GM12878 (cell line): ENCODE data around the gene GOLT1B. TPM values are rescaled to one million over a fixed set of nuclear protein-coding genes. Genes with fewer than 3 reads are reported as not detected.
A peak's percentile ranks its signal among the peaks of the same experiment; 100 is the strongest.

Experiments
- ATAC-seq: fragments of 200-7000 bp; cut with Tn5 transposase; 3 replicates; pipeline ENCODE4 v1.9.1; 2020; ENCODE audit warnings: mild to moderate bottlenecking, moderate library complexity
- BruUV-seq: library from RNA; stranded (reverse); fragments of 400-500 nt; replicated peaks from 2 replicates; lab custom pipeline; 2021; lab: Mats Ljungman, UMichigan
- CTCF ChIA-PET: fragments of 300-600 bp; sonication (Branson Sonifier 250); formaldehyde crosslinking; extraction: SDS; loops from one replicate; lab custom pipeline; 2021; ENCODE audit warnings: inconsistent platforms; lab: Yijun Ruan, JAX
- POLR2A ChIA-PET: fragments of 350-600 bp; formaldehyde crosslinking; extraction: SDS; loops from one replicate; lab custom pipeline; 2021; ENCODE audit warnings: inconsistent platforms; lab: Charles Lee
- RAD21 ChIA-PET: fragments of 300-600 bp; sonication (Branson Sonifier 250); formaldehyde crosslinking; loops from one replicate; lab custom pipeline; 2023; ENCODE audit warnings: antibody characterized with exemption; ENCODE audit not compliant: unreplicated experiment; lab: Charles Lee
- SMC1A ChIA-PET: fragments of 300-600 bp; sonication (Branson Sonifier 250); formaldehyde crosslinking; loops from one replicate; lab custom pipeline; 2023; ENCODE audit not compliant: unreplicated experiment, uncharacterized antibody; lab: Charles Lee
- DNase-seq: peaks from one replicate; pipeline ENCODE4 v3.0.0-alpha.2; 2011; ENCODE audit warnings: low read depth, low spot score
- FAIRE-seq: peaks from 3 replicates; lab custom pipeline; 2011; peaks lifted over from hg19 to GRCh38; lab: Jason Lieb, UNC
- H2AFZ ChIP-seq: 2 replicates; pipeline ENCODE4 v1.6.0; 2011; ENCODE audit warnings: low read depth, low read length, control low read depth; ENCODE audit not compliant: control insufficient read depth
- H3K27ac ChIP-seq: 2 replicates; pipeline ENCODE4 v1.5.1; 2011; ENCODE audit warnings: control low read depth; ENCODE audit not compliant: control insufficient read depth, insufficient read depth
- H3K27me3 ChIP-seq, 2 experiments: replicated peaks in 1 of 2; 2 replicates each; pipeline versions ENCODE4 v1.6.0 to v1.6.1; 2011; ENCODE audit warnings: low read length in 1 of 2; ENCODE audit not compliant: control insufficient read depth in 2 of 2, insufficient read depth in 2 of 2
- H3K36me3 ChIP-seq, 2 experiments: 2 replicates each; pipeline ENCODE4 v1.5.1; 2011; ENCODE audit warnings: low read length in 1 of 2; ENCODE audit not compliant: control insufficient read depth in 2 of 2, insufficient read depth in 2 of 2
- H3K4me1 ChIP-seq: 2 replicates; pipeline ENCODE4 v1.6.1; 2011; ENCODE audit warnings: mild to moderate bottlenecking, low read length, moderate library complexity, mixed read lengths; ENCODE audit not compliant: control insufficient read depth, insufficient read depth
- H3K4me2 ChIP-seq: 2 replicates; pipeline ENCODE4 v1.6.0; 2011; ENCODE audit warnings: control low read depth; ENCODE audit not compliant: control insufficient read depth, insufficient read depth
- H3K4me3 ChIP-seq: fragments of 200-600 bp; sonication (generic); 2 replicates; pipeline ENCODE4 v1.5.1; 2016
- H3K79me2 ChIP-seq: 2 replicates; pipeline ENCODE4 v1.6.0; 2011; ENCODE audit warnings: low read length; ENCODE audit not compliant: control insufficient read depth, insufficient read depth
- H3K9ac ChIP-seq: 2 replicates; pipeline ENCODE4 v1.8.0; 2011; ENCODE audit warnings: low read length, control low read depth, mixed read lengths; ENCODE audit not compliant: control insufficient read depth, insufficient read depth
- H3K9me3 ChIP-seq: replicated peaks from 3 replicates; pipeline ENCODE4 v1.5.1; 2011; ENCODE audit warnings: mild to moderate bottlenecking, low read length; ENCODE audit not compliant: control insufficient read depth, insufficient read depth
- H4K20me1 ChIP-seq: 2 replicates; pipeline ENCODE4 v1.6.0; 2011; ENCODE audit not compliant: control insufficient read depth, insufficient read depth
- ASH2L ChIP-seq: fragments of 300-600, 200-600 bp; sonication (generic); IDR thresholded peaks from 2 replicates; pipeline ENCODE4 v1.6.1; 2017; ENCODE audit warnings: low read depth, mild to moderate bottlenecking, borderline replicate concordance
- ATF2 ChIP-seq: IDR thresholded peaks from 2 replicates; pipeline ENCODE4 v1.6.1; 2012; ENCODE audit warnings: low read length, inconsistent platforms
- CREM ChIP-seq: IDR thresholded peaks from 2 replicates; pipeline ENCODE4 v1.6.1; 2014; ENCODE audit warnings: antibody characterized with exemption, low read depth
- EZH2 ChIP-seq: IDR thresholded peaks from 2 replicates; pipeline ENCODE4 v1.6.1; 2012; ENCODE audit warnings: low read depth, mild to moderate bottlenecking, control low read depth, inconsistent platforms, low read length, borderline replicate concordance; ENCODE audit not compliant: control insufficient read depth
- KLF5 ChIP-seq: fragments of 450-650 bp; IDR thresholded peaks from 2 replicates; pipeline ENCODE4 v1.6.1; 2014; ENCODE audit warnings: mild to moderate bottlenecking; ENCODE audit not compliant: partially characterized antibody
- NR2F1 ChIP-seq: fragments of 450-650 bp; conservative IDR thresholded peaks from 2 replicates; pipeline ENCODE4 v1.6.1; 2017; ENCODE audit warnings: mild to moderate bottlenecking
- POLR2AphosphoS2 ChIP-seq: IDR thresholded peaks from 2 replicates; pipeline ENCODE4 v1.6.1; 2011; ENCODE audit warnings: low read depth, mild to moderate bottlenecking, low read length, improper control_type of control experiment, moderate library complexity
- RAD51 ChIP-seq: fragments of 450-650 bp; IDR thresholded peaks from 2 replicates; pipeline ENCODE4 v1.6.1; 2016; ENCODE audit warnings: moderate library complexity, mild to moderate bottlenecking, inconsistent platforms
- REST ChIP-seq: IDR thresholded peaks from 2 replicates; pipeline ENCODE4 v1.6.1; 2012; ENCODE audit warnings: mild to moderate bottlenecking, low read depth, low read length
- SRF ChIP-seq, 2 experiments: IDR thresholded peaks; 2 replicates each; pipeline ENCODE4 v1.6.1; 2011; ENCODE audit warnings: low read depth in 2 of 2, low read length in 2 of 2, mild to moderate bottlenecking in 1 of 2, moderate library complexity in 1 of 2
- STAT1 ChIP-seq: fragments of 450-650 bp; conservative IDR thresholded peaks from 2 replicates; pipeline ENCODE4 v1.6.1; 2014; ENCODE audit warnings: antibody characterized with exemption, mild to moderate bottlenecking
- USF2 ChIP-seq: IDR thresholded peaks from 2 replicates; pipeline ENCODE4 v1.6.1; 2011; ENCODE audit warnings: low read depth, low read length, improper control_type of control experiment, borderline replicate concordance
- ZNF217 ChIP-seq: fragments of 450-650 bp; IDR thresholded peaks from 2 replicates; pipeline ENCODE4 v1.6.1; 2017; ENCODE audit warnings: antibody characterized with exemption, mild to moderate bottlenecking
- ZNF274 ChIP-seq: IDR thresholded peaks from one replicate; pipeline ENCODE4 v1.8.0; 2011; ENCODE audit not compliant: insufficient read length, insufficient read depth
- WGBS: methylation state at CpG from one replicate; pipeline ENCODE4 v1.1.6; 2016; ENCODE audit warnings: low lambda C conversion rate; ENCODE audit not compliant: insufficient replicate concordance, insufficient coverage; ENCODE audit errors: missing lambda C conversion rate; 5-methylcytosine and 5-hydroxymethylcytosine counted together
- in situ Hi-C: fragments of 300-500 bp; cut with MboI; formaldehyde crosslinking; loops from 9 replicates; pipeline ENCODE4 v1.14.3; 2018; ENCODE audit warnings: mixed read lengths
- intact Hi-C: fragments of 100-400 bp; cut with micrococcal nuclease; formaldehyde crosslinking; loops from one replicate; pipeline ENCODE4 v1.14.2; 2022; ENCODE audit not compliant: unreplicated experiment
- polyA plus RNA-seq, 11 experiments: library from polyadenylated mRNA; depleted of rRNA in 4 of 11; unstranded in 6 of 11; stranded (reverse) in 5 of 11; fragments of >200 nt; fragmentation: Nextera tagmentation in 4 of 11; fragmentation: Illumina TruSeq in 1 of 11; extraction: Ambion mirVana in 4 of 11; extraction: Trizol in 1 of 11; gene quantifications; 1 replicate in 1 of 11; 2 replicates in 10 of 11; pipeline versions ENCODE4 v1.2.1 to v1.2.3, GENCODE V29; 2011 to 2016; ENCODE audit warnings: inconsistent platforms in 2 of 11, missing spikeins in 2 of 11, low read depth in 1 of 11
- total RNA-seq, 4 experiments: library from RNA; depleted of rRNA in 3 of 4; stranded (reverse); fragments of >200 nt in 3 of 4; fragmentation: Illumina TruSeq in 1 of 4; extraction: Trizol in 1 of 4; gene quantifications; 2 replicates each; pipeline versions ENCODE4 v1.2.1 to v1.2.3, GENCODE V29; 2013 to 2021

Gene GOLT1B
- total and polyA plus RNA-seq, 10 of the 15 experiments (the other 5 are each of a cell fraction or from before 2014, with no cell fraction given): 18.3 to 77.4 (median 32.9) TPM

GRCh38 chr12:21509768-21510167 lies 8.2 kb downstream of the GOLT1B start:
- intact Hi-C loops: no loop called here
- H3K27ac ChIP-seq: peak overlapping the region; percentile 78
- peaks cover 4% of the 10 kb centered on the region; the same call in 1 of the 2 replicates for H3K4me1 ChIP-seq
- peaks cover 0 to 11% of the 10 kb centered on the region in 2 experiments; a peak in 3 of 4 replicates for H3K36me3 ChIP-seq
- H3K27me3 ChIP-seq: no peaks in the 10 kb centered on the region
- BruUV-seq: no TSS peak
- H3K4me3 ChIP-seq: peak overlapping the region; percentile 40; the same call in 1 of the 2 replicates
- TF ChIP-seq ZNF217 (no peak), REST (no peak), KLF5 (no peak), POLR2AphosphoS2 (no peak), USF2 (peak; percentile 11; the same call in 1 of the 2 replicates), NR2F1 (no peak), CREM (no peak), ASH2L (peak; percentile 78; the same call in 1 of the 2 replicates), SRF (IDR thresholded peaks at IDR 0.05; ENCODE audit: low read depth in 2 of 2, low read length in 2 of 2) (peak in 1 of 2 experiments; percentile 54; a peak in 1 of 4 replicates), STAT1 (no peak), ZNF274 (no peak), EZH2 (no peak), ATF2 (no peak), RAD51 (peak; percentile 77)
- ChIA-PET RAD21 (interaction anchor here (0.6 kb wide), 1 partner anchor 1522 kb away, joined by 5 read pairs; no protein-coding TSS in a partner anchor), SMC1A (interaction anchor here (1.0 to 2.1 kb wide), 3 partner anchors 72 to 142 kb away, joined by 3 to 6 read pairs (median 3); partner anchors contain the start of gene PYROXD1), POLR2A (interaction anchor here (2.4 kb wide), 1 partner anchor 8 kb away, joined by 12 read pairs; the partner anchor contains the start of genes GOLT1B and RECQL), CTCF (interaction anchor here (0.7 to 1.4 kb wide), 4 partner anchors 10 to 665 kb away, joined by 3 to 5 read pairs (median 3); no protein-coding TSS in a partner anchor)
- H2AFZ ChIP-seq: peak overlapping the region; percentile 39
- DNase-seq (peak; percentile 19), FAIRE-seq (no peak), ATAC-seq (peak; percentile 90)
- no peaks in the 10 kb centered on the region for H4K20me1 ChIP-seq
- H3K79me2 ChIP-seq: peaks cover 25% of the 10 kb centered on the region
- no peak overlapping the region for H3K9ac ChIP-seq
- H3K4me2 ChIP-seq: peak overlapping the region; percentile 77
- in situ Hi-C loops: no loop called here
- 0% methylated on average over 2 of the region's 2 CpGs for WGBS
- no peaks in the 10 kb centered on the region for H3K9me3 ChIP-seq
